C4-2B (cell line): Measurements from ENCODE around the gene HNRNPAB.

ENCODE experiments used
- H3K27ac ChIP-seq: fragments of 450-650 bp; 2 replicates; pipeline ENCODE4 v1.5.1; 2017
- ZFX ChIP-seq: fragments of 450-650 bp; IDR thresholded peaks from 2 replicates; pipeline ENCODE4 v1.6.1; 2017
- TF ChIP-seq, protein P1 (sequence below): fragments of 450-650 bp; conservative IDR thresholded peaks from 2 replicates; pipeline ENCODE4 v1.5.1; 2017; ENCODE audit warnings: mild to moderate bottlenecking

The HNRNPAB gene

DNA sequence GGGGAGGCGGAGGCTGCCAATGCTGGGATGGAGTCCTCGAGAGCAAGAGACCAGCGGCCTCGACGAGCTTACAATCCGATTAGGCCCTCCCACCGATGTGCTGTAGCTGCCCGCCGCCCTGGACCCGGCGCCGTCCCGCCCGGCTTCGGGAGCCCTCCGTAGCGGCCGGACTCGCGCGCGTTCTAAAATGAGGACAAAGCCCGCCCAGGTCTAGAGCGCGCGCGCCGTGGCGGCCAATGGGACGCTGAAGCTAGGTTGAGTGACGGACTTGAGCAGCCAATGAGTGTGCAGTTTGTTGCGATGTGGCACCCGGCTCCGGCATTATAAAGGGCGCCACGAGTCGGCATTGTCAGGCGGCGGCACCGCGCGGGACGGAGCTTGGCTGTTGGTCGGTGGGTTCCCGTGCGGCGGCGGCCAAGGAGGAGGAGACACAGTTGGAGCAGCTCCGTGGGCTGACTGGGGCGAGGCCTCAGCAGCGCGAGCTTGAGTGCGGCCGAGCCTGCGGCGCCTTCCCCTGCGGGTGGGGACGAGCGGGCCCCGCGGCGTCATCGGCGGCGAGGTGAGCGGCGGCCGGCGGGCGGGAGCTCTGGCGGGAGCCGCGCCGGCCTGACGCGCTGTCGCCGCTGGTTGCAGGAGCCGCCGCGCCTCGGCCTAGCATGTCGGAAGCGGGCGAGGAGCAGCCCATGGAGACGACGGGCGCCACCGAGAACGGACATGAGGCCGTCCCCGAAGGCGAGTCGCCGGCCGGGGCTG is at the start of gene HNRNPAB:
Gene HNRNPAB, plus strand, starts transcription at position 352 of the 753 bp plus-strand sequence. Its CDS starts 305 bp downstream, at position 657.
- no peak for TF ChIP-seq ZFX
- TF ChIP-seq, protein P1, sequence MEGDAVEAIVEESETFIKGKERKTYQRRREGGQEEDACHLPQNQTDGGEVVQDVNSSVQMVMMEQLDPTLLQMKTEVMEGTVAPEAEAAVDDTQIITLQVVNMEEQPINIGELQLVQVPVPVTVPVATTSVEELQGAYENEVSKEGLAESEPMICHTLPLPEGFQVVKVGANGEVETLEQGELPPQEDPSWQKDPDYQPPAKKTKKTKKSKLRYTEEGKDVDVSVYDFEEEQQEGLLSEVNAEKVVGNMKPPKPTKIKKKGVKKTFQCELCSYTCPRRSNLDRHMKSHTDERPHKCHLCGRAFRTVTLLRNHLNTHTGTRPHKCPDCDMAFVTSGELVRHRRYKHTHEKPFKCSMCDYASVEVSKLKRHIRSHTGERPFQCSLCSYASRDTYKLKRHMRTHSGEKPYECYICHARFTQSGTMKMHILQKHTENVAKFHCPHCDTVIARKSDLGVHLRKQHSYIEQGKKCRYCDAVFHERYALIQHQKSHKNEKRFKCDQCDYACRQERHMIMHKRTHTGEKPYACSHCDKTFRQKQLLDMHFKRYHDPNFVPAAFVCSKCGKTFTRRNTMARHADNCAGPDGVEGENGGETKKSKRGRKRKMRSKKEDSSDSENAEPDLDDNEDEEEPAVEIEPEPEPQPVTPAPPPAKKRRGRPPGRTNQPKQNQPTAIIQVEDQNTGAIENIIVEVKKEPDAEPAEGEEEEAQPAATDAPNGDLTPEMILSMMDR, result no peak

DNA sequence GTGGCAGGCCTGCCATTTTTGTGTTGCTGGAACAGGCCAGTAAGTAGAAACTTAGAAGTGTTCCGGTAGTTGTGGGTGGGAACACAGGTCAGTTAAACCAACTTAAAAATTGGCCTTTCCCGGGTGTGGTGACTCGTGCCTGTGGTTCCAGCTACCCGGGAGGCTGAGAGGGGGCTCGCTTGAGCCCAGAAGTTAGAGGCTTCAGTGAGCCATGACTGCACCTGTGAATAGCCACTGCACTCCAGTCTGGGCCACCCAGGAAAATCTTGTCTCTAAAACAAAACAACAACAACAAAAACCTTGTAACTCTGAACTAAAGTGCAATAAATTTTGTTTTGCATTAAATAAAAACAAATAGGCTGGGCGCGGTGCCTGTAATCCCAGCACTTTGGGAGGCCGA is 49.3 kb upstream of the HNRNPAB start:
- no peak overlapping the region for H3K27ac ChIP-seq
- TF ChIP-seq, protein P1, result no peak
- no peak for TF ChIP-seq ZFX

More for the DNA sequence above, at the start of gene HNRNPAB:
- H3K27ac ChIP-seq, result peak within 1 kb of the TSS; percentile 98

DNA sequence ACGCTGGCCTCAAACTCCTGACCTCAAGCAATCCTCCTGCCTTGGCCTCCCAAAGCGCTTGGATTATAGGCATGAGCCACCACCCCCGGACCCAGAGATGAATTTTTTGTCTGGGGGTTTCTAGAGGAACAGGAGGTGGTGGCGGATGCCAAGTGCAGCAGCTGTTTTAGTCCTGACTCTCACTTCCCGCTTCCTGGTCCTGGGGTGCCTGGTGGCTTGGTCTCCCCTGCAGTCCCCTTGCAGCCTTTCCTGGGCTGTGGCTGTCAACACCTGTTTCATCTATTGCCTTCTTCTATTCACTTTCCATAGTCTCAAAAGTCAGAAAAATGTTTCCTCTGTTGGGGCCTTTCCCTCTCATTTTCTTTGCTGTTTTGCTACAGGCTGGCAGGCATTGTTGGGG is 44.2 kb upstream of the HNRNPAB start:
- TF ChIP-seq ZFX, result no peak
- TF ChIP-seq, protein P1, result no peak
- no peak overlapping the region for H3K27ac ChIP-seq

DNA sequence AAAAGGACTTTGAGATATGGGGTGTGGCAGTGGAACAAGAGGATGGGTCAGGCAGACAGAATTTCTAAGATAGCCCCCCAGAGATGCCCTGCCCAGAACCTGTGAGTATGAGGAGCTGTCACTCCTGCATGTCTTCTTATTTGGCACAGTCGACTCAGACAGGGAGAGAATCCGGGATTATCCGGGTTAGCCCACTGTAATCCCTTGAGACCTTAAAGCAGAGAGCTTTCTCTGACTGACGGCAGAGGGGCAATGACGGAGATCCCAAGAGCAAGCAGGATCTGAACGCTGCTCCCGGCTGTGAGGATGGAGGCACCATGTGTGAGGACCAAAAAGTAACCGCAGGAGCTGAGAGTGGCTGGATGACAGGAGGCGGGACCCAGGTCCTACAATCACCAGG is 41.9 kb upstream of the HNRNPAB start:
- no peak for TF ChIP-seq ZFX
- TF ChIP-seq, protein P1, result no peak
- H3K27ac ChIP-seq, result no peak overlapping the region

DNA sequence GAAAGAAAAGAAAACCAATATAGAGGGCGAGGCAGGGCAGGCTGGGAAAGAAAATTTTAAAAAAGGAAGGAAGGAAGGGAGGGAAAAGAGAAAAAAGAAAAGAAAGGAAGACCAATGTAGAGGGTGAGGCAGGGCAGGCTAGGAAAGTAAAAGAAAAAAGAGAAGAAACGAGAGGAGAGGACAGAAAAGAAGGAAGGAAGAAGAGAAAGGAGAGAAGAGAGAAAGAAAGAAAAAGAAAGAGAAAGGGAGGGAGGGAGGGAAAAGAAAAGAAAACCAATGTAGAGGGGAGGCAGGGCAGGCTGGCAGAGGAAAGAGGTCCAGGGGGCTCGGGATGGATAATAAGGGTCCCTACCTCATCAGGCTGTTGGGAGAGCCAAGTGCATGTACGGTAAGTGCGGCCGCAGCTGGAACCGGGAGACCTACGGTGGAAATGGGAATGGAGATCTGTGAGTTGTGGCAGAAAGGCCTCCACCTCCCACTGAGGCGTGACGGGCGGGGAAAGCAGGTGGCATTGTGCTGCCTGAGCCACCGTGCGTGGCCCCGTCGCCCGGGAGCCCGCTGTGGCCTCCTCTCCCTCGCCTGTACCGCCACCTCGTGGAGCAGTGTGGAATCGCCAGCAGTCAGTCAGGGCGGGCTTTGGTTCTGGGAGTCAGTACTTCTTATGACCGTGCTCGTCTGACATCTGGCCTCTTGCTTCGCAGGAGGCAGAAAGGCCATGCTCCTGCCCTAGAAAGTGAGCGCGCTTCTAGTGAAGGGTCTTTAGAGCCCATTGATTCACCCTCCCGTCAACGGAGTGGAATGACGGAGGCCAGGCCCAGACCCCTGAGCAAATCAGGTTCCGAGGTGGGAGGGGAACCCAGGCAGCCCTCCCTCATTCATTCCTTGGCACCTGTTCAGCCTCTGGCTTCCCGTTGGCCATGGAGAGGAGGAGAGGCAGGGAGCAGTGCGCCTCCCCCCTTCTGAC is 40.3 kb upstream of the HNRNPAB start:
- no peak overlapping the region for H3K27ac ChIP-seq
- TF ChIP-seq, protein P1, result peak; percentile 98
- no peak for TF ChIP-seq ZFX

DNA sequence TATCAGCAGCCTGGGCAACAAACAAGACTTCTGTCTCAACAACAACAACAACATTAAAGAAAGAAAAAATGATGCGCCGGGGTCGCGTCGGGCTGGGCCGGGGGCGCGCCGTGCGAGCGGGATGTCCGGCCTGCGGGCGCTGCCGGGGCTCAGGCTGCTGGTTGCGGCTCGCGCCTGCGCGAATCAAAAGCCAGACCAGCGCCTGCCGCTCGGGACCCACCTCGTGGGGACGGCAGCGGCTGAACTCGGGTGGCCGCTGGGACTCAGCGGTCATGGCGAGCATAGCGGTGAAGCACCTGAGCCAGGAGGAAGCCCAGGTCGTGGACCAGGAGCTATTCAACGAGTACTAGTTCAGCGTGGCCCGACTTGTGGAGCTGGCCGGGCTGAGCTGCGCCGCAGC is 38.8 kb upstream of the HNRNPAB start:
- no peak overlapping the region for H3K27ac ChIP-seq
- TF ChIP-seq ZFX, result no peak
- TF ChIP-seq, protein P1, result no peak

DNA sequence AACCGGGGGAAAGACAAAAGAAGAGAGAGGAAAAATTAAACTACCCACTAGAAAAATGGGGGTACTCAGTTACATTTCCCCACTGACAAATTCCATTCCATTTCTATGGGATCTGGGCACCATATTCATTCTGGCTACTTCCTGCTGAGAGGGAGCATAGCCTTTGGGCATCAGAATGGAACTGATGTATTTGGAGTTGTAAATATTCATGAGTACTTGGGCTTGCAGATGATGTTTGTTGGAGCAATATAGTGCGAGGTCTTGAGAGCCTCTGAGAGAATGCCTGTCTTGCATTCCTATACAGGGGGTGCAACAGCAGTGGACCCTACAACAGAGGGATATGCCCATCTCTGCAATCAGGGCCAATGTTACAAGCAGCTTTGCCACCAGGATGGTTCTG is 33.9 kb upstream of the HNRNPAB start:
- TF ChIP-seq, protein P1, result no peak
- no peak for TF ChIP-seq ZFX

More for the DNA sequence above, 33.9 kb upstream of the HNRNPAB start:
- no peak overlapping the region for H3K27ac ChIP-seq
